HG02763 (cell line): ENCODE data around the gene MS4A4A.
"Not testable (repeated sequence)": the region's sequence is repeated elsewhere in the genome, so short reads cannot be mapped to it uniquely, and the experiment has no call there.

ENCODE experiments used
- ATAC-seq: cut with Tn5 transposase; IDR thresholded peaks from one replicate; pipeline ENCODE4 v1.9.1; 2021; ENCODE audit warnings: mild to moderate bottlenecking, moderate library complexity; ENCODE audit not compliant: unreplicated experiment

Gene MS4A4A

DNA sequence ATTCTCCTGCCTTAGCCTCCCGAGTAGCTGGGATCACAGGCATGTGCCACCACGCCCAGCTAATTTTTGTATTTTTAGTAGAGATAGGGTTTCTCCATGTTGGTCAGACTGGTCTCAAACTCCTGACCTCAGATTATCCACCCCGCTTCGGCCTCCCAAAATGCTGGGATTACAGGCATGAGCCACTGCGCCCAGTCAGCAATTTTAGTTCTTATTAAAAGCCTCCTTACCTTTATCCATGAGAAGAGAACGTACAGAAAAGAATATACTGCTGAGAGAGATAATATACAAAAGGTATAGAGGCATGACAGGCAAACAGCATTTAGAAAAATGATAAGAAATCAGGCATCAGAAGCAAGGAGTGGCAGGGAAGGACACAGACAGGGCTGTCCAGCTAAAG lies 21.4 kb downstream of the MS4A4A start:
- not testable (repeated sequence) for ATAC-seq

DNA sequence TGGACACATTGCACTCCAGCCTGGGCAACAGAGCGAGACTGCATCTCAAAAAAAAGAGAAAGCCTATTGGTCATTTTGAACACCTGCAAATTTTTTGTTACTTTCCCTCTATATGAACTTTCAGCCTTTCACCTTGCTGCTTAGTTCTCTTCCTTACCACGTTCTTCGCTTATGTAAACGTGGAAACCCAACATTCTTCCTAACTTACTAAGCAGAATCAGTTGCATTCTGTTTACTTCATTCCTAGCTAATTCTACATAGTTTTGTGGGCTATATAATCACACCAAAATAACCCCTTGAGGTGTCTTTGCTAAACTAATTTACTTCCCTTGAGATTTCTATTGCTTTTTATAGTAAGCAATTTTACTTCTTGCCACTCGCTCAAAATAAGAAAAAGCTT lies 23.2 kb downstream of the MS4A4A start:
- ATAC-seq = no peak

DNA sequence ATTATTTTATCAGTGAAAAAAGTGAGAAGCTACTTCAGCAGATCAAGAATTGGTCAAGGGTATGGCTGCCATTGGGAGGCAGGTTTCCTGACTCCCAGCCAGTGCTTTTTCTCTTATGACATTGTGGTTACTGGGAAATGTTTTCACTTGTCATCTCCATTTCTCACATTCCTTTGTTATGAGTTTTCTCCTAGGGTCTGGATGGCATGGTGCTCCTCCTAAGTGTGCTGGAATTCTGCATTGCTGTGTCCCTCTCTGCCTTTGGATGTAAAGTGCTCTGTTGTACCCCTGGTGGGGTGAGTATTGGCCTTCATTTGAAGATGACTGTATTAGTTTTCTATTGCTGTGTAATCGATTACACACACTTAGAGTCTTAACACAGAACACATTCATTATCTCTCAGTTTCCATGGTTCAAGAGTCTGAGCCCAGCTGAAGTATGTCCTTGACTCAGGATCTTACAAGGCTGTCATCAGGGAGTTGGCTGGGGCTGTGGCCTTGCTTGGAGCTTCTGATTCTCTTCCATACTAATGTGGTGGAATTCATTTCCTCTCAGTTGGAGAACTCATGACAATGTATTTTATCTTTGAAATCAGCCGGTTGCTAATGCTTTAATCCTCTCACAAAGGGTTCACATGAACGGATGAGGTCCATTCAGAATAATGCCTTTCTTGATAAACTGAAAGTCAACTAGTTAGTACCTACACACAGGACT lies 25.6 kb downstream of the MS4A4A start:
- ATAC-seq = no peak

DNA sequence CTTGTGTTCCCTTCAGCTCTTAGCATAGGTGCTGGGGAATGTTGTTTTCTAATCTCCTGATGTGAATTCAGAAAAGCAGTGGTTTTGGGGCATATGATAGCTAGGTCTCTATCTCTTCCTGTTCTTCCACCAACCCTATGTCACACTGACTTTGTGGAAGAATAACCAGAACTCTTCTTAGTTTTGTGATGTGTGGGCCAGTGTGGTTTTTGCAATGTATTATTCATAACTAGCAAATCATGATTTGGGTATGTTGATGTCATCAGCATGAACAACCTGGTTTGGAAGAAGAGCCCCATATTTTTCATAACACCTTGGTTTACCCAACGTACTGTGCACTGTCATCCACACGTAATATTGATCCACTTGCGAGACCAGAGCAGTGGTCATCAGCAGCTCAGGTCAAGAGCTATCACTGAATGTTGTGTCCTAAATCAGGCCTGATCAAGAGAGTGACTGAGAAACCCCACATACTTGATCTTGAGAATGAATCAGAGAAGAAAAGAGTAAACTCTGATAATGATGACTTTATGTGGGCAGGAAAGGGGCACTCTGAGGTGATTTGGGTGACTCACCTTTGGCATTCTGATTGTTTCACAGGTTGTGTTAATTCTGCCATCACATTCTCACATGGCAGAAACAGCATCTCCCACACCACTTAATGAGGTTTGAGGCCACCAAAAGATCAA lies 27.2 kb downstream of the MS4A4A start:
- no peak for ATAC-seq

DNA sequence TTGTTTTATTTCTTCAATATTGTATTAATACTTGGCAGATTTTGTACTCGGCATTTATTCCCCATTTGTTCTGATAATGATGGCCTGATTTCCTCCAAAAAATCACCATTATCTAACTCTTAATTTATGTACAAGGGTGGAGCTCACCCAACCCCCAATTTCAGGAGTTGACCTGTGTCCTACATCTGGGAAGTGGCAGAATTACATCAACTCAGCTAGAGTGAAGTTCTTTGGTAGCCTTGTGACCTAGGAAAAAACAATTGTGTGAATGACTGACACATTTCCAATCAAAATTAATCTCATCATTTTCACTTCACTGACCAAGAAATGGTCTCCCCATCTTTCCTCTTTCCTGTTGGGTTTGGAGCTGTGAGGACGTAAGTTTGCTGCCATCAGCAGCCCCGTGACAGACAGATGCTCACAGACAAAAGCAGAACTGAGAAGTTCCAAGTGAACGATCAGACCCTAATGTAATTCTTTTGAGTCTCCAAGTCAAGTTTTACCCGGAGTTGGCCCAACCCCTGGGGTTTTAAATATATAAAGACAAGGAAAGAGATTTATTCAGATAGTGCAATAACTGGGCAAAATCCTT lies 30.0 kb downstream of the MS4A4A start:
- peak; percentile 53 for ATAC-seq

DNA sequence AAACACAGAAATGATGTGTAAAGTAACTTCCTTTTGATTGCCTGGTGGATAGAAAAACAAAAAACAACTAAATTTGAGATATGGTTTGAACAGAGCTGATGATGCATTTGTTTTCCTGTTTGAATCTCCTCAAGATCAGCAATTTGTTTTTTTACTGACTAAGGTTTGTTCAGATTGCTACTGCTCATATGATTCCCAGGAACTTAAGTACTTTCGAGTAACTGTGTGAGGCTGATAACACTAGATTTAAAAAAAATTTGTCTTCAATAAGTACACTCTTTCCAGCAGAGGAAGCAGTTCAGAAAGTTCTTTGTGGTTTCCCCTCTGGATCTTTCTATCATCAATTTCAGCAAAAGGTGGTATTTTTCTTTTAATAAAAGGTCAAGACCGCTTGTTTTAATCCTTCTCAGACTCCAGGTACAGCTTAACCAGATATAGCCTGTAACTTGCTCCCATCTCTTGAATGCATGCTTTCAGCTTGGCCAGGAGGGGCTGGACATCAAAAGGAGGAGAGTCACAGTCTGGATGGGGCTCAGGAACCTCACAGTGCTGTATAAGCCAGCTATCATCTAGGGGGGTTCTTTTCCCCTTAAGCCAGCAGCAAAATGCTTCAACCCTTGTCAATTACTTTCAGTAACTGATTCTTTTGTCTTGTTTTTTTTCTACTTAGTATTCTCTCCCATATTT lies 34.3 kb downstream of the MS4A4A start:
- ATAC-seq = no peak

DNA sequence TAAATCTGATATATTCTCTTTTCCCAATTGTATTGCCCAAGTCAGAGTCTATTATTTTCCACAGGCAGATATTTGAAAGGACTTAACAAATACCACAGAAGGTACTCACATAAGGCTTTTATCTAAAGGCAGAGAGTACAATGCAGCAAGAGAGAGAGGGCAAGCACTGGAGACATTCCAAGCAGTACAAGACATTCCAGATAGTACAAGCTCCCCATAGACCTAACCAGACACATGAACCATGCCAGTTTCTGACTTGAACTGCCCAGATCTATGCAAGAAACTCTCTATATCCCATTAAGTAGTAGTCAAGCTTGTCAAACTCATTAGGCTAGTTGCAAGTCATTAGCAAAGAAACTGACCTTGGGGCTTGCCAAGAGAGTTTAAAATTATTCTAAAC lies 35.4 kb downstream of the MS4A4A start:
- no peak for ATAC-seq

DNA sequence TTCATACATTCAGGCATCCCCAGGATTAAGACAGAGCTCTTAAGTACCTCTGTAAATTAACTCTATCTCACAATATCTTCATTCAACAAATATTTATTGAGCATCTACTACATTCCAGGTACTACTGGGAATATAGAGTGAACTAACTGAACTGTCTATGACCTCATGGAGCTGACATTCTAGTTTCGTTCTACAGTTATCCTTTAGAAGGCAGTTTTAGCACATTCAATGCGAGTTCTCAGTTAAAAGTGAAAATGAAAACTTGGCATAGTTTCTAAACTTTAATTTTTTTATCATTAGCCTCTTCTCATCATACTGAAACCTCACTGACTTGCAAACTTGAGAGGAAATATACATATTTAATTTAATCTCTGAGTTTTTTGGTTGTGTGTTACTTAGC lies 35.9 kb downstream of the MS4A4A start:
- no peak for ATAC-seq

DNA sequence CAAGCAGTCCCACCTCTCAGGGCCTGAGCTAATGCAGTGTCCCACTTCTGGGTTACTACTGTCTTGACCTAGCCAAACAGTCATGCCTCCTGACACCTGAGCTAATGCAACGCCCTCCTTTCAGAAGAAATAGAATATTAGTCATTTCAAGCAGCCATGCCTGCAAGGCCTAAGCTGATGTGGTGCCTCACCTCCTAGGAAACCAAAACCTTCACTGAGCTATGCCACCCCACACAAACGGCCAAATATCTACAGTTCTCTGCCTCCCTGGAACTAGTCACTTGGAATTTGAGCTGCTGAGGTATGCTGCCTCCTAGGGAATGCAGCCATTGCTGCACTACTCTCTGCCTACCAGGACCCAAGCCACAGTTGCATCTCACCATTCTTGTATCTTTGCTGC lies 38.3 kb downstream of the MS4A4A start:
- no peak for ATAC-seq

DNA sequence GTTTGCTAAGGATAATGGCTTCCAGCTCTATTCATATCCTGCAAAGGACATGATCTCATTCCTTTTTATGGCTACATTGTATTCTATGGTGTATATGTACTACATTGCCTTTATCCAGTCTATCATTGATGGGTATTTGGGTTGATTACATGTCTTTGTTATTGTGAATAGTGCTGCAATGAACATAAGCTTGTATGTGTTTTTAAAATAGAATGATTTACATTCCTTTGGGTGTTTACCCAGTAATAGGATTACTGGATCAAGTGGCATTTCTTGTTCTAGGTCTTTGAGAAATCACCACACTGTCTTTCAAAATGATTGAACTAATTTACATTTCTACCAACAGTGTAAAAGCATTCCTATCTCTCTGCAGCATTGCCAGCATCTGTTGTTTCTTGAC lies 40.6 kb downstream of the MS4A4A start:
- ATAC-seq = no peak

DNA sequence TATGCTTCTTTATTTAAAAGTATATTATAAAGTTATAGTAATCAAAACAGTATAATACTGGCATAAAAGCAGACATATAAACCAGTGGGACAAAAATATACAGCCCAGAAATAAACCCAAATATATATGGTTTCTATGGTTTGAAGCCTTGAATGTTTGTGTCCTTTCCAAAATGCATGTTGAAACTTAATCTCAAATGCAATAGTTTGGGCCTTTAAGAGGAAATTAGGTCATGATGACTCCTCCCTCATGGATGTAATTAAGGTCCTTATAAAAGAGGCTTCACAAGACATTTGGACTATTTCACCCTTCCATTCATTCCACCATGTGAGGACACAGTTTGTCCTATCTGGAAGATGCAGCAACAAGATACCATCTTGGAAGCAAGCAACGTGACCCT lies 46.5 kb downstream of the MS4A4A start, which contains the start of gene MS4A6E:
Gene MS4A6E, plus strand, starts transcription at position 301 of the 400 bp plus-strand sequence. CDS start 7,641 bp downstream, outside the sequence.
- ATAC-seq = no peak

DNA sequence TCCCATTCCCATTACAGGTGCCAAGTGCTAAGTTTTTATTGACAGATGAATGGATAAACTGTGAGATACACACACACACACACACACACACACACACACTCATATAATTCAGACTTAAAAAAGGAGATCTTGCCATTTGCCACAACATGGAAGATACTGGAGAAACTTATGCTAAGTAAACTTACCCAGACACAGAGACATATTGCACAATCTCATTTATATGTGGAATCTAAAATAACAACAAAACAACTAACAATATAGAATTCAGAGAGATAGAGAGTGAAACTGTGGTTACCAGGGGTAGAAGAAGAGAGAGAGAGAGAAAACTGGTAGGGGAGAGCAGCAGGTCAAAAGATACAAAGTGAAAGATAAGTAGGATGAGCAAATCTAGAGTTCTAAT lies 48.0 kb downstream of the MS4A4A start:
- ATAC-seq = no peak

DNA sequence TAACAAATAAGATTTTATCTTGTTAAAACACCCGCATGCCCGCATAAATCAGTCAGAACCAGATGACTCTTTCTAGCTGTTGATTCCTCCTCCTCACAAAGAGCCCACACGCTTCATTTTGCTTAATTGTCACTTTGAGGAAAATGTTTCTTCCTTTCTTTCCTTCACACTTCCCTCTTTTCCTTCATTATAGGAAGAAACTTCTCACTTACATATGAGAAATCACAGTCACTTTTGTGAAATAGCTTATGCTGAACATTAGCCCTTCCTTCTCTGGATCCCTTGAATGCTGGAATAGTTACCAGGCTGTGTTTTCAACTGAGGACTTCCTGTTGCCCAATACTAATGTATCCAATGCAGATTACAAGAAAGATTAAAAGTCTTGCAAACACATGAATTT lies 52.4 kb downstream of the MS4A4A start:
- ATAC-seq = no peak

DNA sequence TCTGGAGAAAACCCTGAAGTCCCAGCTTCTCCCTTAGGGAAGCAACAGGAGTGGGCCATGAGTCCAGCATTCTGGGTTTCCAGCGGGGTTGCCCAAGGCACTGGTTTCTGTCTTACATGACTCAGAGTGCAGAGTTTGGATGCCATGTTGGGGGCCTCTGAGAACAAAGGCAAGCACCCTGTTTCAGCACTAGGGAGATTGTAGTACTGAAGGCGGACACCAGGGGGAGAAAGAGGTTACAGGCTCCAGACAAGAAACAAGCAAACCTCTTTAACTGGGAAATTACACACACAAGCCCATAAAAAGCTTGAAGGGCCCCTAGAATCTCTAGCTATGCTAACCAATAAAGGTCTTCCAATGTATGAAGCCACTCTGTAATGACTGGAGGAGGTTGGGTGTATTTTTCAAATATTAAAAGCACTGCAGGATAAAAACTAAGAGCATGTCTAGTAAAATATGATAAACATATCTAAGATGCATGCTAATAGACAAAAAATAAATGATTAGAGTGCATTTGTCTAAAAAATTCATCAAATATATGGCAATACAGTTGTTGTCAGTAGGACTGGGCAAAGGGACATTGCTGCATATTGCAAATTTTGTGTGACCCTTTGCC lies 53.6 kb downstream of the MS4A4A start:
- ATAC-seq = no peak

DNA sequence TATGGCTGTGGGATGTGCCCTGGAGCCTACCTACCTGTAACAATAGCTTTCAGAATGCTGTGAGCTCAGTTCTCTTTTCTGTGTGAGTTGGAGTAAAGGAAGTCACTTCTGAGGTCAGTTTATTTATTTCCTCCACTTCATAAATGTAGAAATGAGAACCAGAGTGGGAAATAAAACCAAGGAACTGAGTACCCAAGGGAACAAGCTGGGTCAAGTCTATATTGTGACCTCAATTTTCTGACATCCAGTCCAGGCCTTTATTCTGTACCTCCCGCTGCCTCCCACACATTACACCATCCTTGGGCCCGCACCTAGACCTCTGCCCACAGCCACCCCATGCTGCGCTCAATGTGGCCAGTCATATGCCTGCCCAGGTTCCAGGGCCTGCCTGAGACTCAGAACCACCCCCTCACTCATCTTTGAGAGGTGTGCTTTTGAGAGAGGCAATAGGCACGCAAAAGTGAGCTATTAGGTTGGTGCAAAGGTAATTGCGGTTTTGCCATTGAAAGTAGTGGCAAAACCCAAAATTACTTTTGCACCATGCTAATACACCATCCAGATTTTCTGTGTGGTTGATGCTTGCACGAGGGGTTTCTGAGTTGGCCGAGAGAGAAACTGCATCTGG lies 56.4 kb downstream of the MS4A4A start:
- ATAC-seq = peak; percentile 45

DNA sequence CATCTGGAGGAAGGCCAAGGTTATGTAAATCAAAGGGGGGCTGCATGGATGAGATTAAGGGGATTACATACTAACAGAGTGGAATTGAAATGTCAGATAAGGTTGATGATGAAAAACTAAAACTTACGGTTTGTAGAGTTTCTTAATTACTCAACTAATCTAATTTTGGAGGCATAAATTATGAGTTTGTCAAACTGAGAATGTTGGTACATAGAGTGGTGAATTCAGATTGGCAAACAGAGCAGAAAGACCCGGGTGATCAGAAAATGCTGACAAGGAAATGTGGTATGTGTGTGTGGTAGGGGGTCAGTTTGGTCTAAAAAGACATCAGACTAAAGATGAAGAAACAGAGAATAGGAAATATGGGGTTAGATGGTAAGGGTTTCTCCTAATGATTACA lies 57.6 kb downstream of the MS4A4A start:
- ATAC-seq = no peak

DNA sequence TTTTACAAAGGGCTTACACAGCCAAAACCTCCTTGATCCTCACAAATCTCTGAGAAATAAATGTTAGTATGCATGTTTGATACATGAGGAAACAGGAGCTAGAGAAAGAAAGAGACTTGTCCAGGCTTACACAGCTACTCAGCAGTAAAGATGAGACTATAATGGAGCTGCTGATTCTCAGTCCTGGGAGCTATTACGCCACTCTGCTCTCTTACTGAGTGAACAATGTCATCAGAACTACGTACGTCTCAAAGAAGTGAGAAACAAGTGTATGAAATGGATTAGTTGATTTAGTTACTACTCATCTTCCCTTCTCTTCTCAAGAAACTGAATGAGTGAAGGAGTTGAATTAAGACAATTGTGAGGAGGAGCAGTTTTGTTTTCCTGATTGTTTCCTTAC lies 58.9 kb downstream of the MS4A4A start:
- no peak for ATAC-seq

DNA sequence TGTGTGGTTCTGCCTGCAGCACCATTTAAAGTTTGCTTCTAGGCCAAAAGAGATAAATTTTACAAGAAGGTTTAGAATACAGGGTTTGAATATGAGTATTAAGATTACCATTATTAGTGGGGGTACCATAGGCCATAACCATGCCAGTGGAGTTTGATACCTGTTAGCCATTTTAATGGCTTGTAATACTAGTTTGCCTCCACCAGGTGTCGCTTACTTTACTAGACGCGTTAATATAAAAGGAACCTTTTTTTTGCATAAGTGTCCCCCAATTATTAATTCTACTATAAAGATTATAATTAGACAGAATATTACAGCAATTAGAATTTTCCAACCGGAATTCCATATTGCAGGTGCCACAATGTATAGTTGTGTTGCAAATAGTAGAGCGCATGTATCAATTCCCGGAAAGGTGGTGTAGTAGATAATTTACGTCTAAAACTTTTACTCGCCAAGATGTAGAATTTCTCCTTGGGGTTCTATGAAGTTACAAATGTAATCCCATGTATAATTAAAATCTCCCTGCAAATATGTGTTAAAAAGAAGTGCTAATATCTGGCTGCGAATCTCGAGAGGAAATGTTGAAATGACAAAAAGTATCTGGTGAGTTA lies 62.7 kb downstream of the MS4A4A start:
- ATAC-seq = no peak

DNA sequence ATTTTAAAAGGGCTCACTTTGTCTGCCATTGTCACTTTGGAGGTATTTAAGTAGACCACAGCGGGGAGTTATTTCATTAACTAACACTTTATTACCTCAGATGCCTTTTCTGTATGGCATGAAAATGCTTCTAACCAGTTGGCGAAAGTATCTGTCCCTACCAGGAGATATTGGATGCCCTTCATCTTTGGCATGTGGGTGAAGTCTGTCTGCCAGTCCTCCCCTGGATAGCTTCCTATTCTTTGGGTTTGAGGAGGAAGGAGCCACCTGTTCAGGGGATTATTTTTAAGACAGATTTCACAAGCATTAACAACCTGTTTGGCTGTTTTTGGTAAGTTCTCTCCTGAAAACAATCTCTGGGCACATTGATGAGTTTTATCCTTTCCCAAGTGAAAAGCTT lies 63.7 kb downstream of the MS4A4A start:
- ATAC-seq = no peak

DNA sequence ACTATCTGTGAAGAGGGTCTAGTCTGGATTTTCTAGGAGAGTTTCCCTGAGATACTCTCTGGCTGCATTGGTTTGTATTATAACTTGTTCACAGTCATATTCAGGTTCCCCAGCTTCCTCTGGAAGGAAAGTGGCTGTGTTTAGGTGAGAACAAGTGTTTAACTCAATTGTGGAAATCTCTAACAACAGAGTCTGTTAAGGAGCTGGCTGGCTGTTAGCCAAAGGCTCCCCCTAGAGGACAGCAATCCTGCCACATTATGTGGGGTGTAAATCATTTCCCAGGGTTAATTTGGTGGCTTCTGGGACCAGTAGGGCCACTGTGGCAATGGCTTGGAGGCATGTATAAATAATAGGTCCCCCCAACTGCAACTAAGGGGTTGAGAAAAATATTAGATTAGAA lies 65.0 kb downstream of the MS4A4A start:
- no peak for ATAC-seq
